Transverse colon (tissue), 4 donors: Measurements from ENCODE around the gene HINT1. TPM values are rescaled to one million over a fixed set of nuclear protein-coding genes. Genes with fewer than 3 reads are reported as not detected.
"Not testable (repeated sequence)": the region's sequence is repeated elsewhere in the genome, so short reads cannot be mapped to it uniquely, and the experiment has no call there.

Source experiments
- DNase-seq: peaks from one replicate; pipeline ENCODE4 v3.0.0-alpha.2; 2019
- H3K27ac ChIP-seq, 4 donors: fragments of 200-600 bp; sonication (generic); 2 replicates each; pipeline ENCODE4 v1.5.1; 2016 to 2018; ENCODE audit warnings: inconsistent platforms in 4 of 4
- H3K27me3 ChIP-seq: fragments of 200-600 bp; sonication (generic); 2 replicates; pipeline ENCODE4 v1.5.1; 2017; ENCODE audit warnings: inconsistent platforms
- H3K36me3 ChIP-seq, 4 donors: fragments of 200-600 bp; sonication (generic); 2 replicates each; pipeline ENCODE4 v1.5.1; 2017 to 2019; ENCODE audit warnings: inconsistent platforms in 4 of 4
- H3K4me1 ChIP-seq, 4 donors: fragments of 200-600 bp; sonication (generic); 2 replicates each; pipeline ENCODE4 v1.5.1; 2017 to 2020; ENCODE audit warnings: inconsistent platforms in 4 of 4
- H3K4me3 ChIP-seq, 4 donors: fragments of 200-600 bp; sonication (generic); 1 replicate in 1 of 4; 2 replicates in 3 of 4; pipeline versions ENCODE4 v1.5.1 to v1.6.1; 2017 to 2019; ENCODE audit warnings: inconsistent platforms in 4 of 4
- H3K9me3 ChIP-seq, 2 donors: fragments of 200-600 bp; sonication (generic); 2 replicates each; pipeline ENCODE4 v1.5.1; 2017 to 2019; ENCODE audit warnings: inconsistent platforms in 2 of 2
- CTCF ChIP-seq, 5 experiments: fragments of 200-600 bp in 3 of 5; fragments of 450-650 bp in 2 of 5; sonication (generic) in 3 of 5; IDR thresholded peaks; 1 replicate in 2 of 5; 2 replicates in 3 of 5; pipeline ENCODE4 v1.5.1; 2016 to 2017; ENCODE audit warnings: antibody characterized with exemption in 5 of 5, inconsistent platforms in 3 of 5, mild to moderate bottlenecking in 2 of 5, moderate library complexity in 1 of 5
- EP300 ChIP-seq: sonication (generic); formaldehyde crosslinking; IDR thresholded peaks from one replicate; pipeline ENCODE4 v1.6.1; 2017; ENCODE audit warnings: antibody characterized with exemption, low read depth
- POLR2A ChIP-seq: fragments of 450-650 bp; IDR thresholded peaks from one replicate; pipeline ENCODE4 v1.6.1; 2016; ENCODE audit warnings: antibody characterized with exemption, mild to moderate bottlenecking, moderate library complexity
- POLR2AphosphoS5 ChIP-seq, 3 donors: sonication (generic); formaldehyde crosslinking; IDR thresholded peaks; one replicate each; pipeline ENCODE4 v1.6.1; 2016; ENCODE audit warnings: antibody characterized with exemption in 3 of 3
- WGBS, 2 donors: methylation state at CpG; one replicate each; pipeline ENCODE4 v1.1.5; 2018; ENCODE audit warnings: low coverage in 1 of 2; 5-methylcytosine and 5-hydroxymethylcytosine counted together
- in situ Hi-C, 4 donors: fragments of 200-750 bp; cut with MboI; loops; one replicate each; pipeline versions ENCODE4 v1.15.0 to v1.15.1; 2017; ENCODE audit warnings: low sequenced_read_pairs in 3 of 4, low pct_ligation_motif_present in 1 of 4, low pct_unique_long_range_greater_than_20kb in 1 of 4
- intact Hi-C: fragments of 100-400 bp; cut with DNase I; formaldehyde crosslinking; loops from one replicate; pipeline ENCODE4 v1.15.1; 2023; ENCODE audit warnings: low total_unique reads
- total RNA-seq, 4 donors: library from RNA; depleted of rRNA; stranded (reverse); fragments of >200 nt; gene quantifications; one replicate each; pipeline ENCODE4 v1.1.0, GENCODE V29; 2016

Gene HINT1
- total RNA-seq, 4 donors from 2014 or later, result 252 to 668 (median 349) TPM

DNA sequence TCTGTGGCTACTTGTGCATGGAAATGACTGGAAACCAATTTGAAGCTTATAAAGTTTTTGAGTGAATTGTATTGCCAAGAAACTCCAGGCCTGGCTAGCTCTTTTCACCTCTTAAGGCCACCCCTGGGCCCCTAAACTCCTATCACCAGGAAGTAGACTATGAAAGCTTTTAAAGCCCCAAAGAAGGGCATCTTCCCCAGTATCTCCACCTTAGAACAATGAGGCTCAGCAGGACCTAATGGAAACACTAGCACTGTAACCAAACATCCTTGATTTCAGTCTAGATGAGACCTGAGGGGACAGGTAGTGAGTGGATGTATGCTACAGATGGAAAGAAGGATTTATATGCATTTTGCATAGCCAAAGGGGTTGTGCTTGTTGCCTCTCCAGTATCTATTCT is 30.6 kb upstream of the HINT1 start:
- H3K4me1 ChIP-seq, result peaks cover 5 to 33% (median 14%) of the 10 kb centered on the region in 4 donors
- no peaks in the 10 kb centered on the region for H3K9me3 ChIP-seq
- peaks cover 0 to 9% (median 0%) of the 10 kb centered on the region in 4 donors for H3K36me3 ChIP-seq
- no peak overlapping the region for H3K4me3 ChIP-seq
- TF ChIP-seq POLR2AphosphoS5 (IDR thresholded peaks at IDR 0.05), result no peak
- TF ChIP-seq CTCF (IDR thresholded peaks at IDR 0.05), result no peak
- no peak for TF ChIP-seq POLR2A
- no peak for TF ChIP-seq EP300
- H3K27me3 ChIP-seq, result no peaks in the 10 kb centered on the region
- no peak for DNase-seq
- in situ Hi-C loops (no loop called here), intact Hi-C loops (no loop called here)
- no peak overlapping the region for H3K27ac ChIP-seq

DNA sequence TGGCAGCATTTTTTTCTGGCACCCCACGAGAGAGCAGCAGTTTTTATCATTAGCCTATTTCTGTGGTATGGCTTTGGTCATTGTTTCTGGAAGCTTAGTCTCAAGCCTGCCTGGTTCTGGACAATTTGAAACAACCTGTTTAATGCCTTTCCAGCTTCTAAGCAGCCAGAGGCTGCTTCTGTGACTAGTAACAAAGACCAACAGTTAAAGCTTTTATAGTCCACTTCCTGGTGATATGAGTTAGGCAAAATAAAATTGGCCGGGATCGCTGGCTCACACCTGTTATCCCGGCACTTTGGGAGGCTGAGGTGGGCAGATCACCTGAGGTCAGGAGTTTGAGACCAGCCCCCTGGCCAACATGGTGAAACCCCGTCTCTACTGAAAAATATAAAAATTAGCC is 29.7 kb upstream of the HINT1 start:
- peak; percentile 14 for DNase-seq
- H3K27me3 ChIP-seq, result no peaks in the 10 kb centered on the region

GRCh38 chr5:131193897-131194296 is 28.8 kb upstream of the HINT1 start:
- peak overlapping the region; percentile 32 to 72 (median 68) for H3K27ac ChIP-seq
- WGBS, 2 donors, result 60 to 70% methylated on average over 4 to 7 of the region's 7 CpGs
- intact Hi-C loops, result not testable (repeated sequence)

More for the DNA sequence above, 29.7 kb upstream of the HINT1 start:
- Histone ChIP-seq H3K4me3 (peak overlapping the region in 1 of 4 donors; percentile 26), H3K36me3 (peaks cover 0 to 4% (median 0%) of the 10 kb centered on the region in 4 donors), H3K27ac (peak overlapping the region; percentile 32 to 72 (median 68)), H3K4me1 (peaks cover 5 to 33% (median 14%) of the 10 kb centered on the region in 4 donors), H3K9me3 (no peaks in the 10 kb centered on the region)
- in situ Hi-C loops (no loop called here), intact Hi-C loops (no loop called here)
- WGBS, 2 donors, result 59% methylated on average over 5 of the region's 5 CpGs; no CpG with 5 or more reads in 1 of the 2 donors
- no peak for TF ChIP-seq POLR2AphosphoS5 (IDR thresholded peaks at IDR 0.05)
- TF ChIP-seq CTCF (IDR thresholded peaks at IDR 0.05), result no peak
- TF ChIP-seq POLR2A, result no peak
- no peak for TF ChIP-seq EP300

DNA sequence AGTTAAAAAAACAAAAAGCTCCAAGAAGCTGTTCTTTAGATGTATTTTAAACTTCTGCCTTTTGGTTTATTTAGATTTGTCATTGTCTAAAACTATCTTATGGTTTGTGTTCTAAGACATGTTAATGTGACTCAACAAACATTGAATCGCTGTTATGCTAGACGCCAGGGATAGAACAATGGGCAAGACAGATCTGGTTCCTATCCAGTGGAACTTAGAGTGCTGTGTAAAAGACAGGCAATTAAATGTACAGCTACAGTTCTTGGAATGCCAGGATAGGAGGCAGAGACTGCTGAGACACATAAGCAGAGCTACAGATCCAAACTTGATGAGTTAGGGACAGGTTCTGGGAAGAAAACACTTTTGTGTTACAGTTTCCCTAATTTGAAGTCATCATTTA is 28.1 kb upstream of the HINT1 start:
- Histone ChIP-seq H3K4me1 (peaks cover 5 to 33% (median 14%) of the 10 kb centered on the region in 4 donors), H3K36me3 (no peaks in the 10 kb centered on the region), H3K9me3 (no peaks in the 10 kb centered on the region), H3K27ac (peak overlapping the region in 3 of 4 donors; percentile 68 to 72 (median 68)), H3K4me3 (no peak overlapping the region), H3K27me3 (no peaks in the 10 kb centered on the region)
- in situ Hi-C loops, result no loop called here
- DNase-seq, result no peak
- intact Hi-C loops, result no loop called here
- no peak for TF ChIP-seq CTCF (IDR thresholded peaks at IDR 0.05)
- TF ChIP-seq EP300, result no peak
- TF ChIP-seq POLR2A, result no peak
- 34 to 37% methylated on average over 2 of the region's 2 CpGs for WGBS, 2 donors

More at GRCh38 chr5:131193897-131194296, 28.8 kb upstream of the HINT1 start:
- in situ Hi-C loops, DNase-seq, H3K36me3 ChIP-seq, H3K4me3 ChIP-seq, H3K9me3 ChIP-seq, H3K27me3 ChIP-seq: not testable (repeated sequence)
- peaks cover 5 to 33% (median 14%) of the 10 kb centered on the region in 4 donors for H3K4me1 ChIP-seq
